HG02759 (cell line): Measurements from ENCODE around the gene TICRR.
"Not testable (repeated sequence)": the region's sequence is repeated elsewhere in the genome, so short reads cannot be mapped to it uniquely, and the experiment has no call there.

ENCODE experiments used
- ATAC-seq: cut with Tn5 transposase; IDR thresholded peaks from one replicate; pipeline ENCODE4 v1.9.1; 2021; ENCODE audit warnings: mild to moderate bottlenecking, moderate library complexity; ENCODE audit not compliant: unreplicated experiment

The TICRR gene

GRCh38 chr15:89575146-89575655 is at the start of gene TICRR:
TICRR (plus strand) TSS chr15:89575469; CDS start chr15:89575587, 118 bp downstream.
- peak; percentile 94 for ATAC-seq

GRCh38 chr15:89526181-89526580 is 49.1 kb upstream of the TICRR start:
- no peak for ATAC-seq

GRCh38 chr15:89526601-89527441 is 48.4 kb upstream of the TICRR start:
- no peak for ATAC-seq

DNA sequence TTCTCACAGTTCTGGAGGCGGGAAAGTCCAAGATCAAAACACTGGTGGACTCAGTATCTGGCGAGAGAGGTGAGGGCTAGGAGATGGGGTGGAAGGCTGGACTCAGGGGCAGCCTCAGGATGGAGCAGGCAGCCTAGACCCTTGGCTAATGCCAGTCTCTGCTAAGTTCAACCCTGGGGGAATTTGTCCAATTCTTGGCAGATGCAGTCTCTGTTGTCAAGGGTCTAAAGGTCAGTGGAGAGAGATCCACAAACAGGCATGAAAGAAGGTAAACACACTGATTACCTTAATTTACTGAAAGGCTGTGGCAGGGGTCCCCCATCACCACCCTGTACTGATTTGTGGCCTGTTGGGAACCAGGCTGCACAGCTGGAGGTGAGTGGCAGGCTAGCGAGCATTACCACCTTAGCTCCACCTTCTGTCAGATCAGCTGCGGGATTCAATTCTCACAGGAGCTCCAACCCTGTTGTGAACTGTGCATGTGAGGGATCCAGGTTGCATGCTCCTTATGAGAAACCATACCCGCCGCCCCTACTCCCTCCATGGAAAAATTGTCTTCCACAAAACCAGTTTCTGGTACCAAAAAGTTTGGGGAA is 46.4 kb upstream of the TICRR start:
- no peak for ATAC-seq

GRCh38 chr15:89530976-89531375 is 44.3 kb upstream of the TICRR start:
- ATAC-seq: no peak

DNA sequence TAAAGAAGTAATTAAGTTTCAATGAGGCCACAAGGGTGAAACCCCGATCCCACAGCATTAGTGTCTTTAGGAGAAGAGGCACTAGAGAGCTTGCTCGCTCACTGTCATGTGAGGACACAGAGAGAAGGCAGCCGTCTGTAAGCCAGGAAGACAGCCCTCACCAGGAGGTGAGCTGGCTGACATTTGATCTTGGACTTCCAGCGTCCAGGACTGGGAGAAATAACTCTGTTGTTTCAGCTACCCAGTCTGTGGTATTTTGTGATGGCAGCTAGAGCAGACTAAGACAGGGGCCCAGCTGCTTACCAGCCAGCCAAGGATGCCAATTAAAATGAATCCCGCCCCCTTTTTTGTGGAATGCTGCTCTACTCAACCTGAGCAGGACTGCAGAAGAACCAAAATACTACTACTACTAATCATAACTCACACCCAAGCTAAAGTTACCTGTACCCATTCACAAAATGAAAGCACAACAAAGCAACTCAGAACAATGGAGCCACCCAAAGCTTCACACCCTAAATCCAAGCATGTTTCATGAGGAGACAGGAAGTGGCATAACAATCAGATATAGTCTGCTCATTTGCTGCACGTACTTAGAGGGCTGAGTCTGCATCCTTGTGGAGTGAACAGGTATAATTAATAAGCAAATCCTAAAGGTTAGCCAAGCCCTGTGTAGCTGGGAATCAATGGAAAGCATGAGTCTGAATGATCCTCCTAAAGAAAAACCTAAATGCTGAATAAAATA is 43.3 kb upstream of the TICRR start:
- ATAC-seq: no peak

- ATAC-seq: no peak
Observed at GRCh38 chr15:89533861-89534544, 41.3 kb upstream of the TICRR start.

GRCh38 chr15:89539027-89539426 is 36.2 kb upstream of the TICRR start:
- ATAC-seq: no peak

DNA sequence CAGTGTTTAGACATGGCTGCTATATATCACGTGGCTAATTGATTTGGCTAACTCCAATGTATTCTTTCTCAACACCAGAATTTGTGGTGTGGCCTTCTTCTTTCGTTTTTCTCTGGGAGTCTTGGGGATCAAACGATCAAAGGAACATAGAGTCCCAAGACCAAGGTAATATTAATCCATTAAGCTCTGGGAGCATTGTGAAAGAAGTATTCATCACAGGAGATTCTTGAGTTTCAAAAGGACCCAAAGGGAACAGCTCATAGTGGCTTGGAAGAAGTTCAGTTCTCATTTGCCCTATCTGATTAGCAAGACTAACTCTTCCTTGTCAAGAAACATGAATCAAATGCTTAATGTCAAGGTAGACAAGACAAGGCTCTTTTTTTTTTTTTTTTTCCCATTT is 32.9 kb upstream of the TICRR start:
- ATAC-seq: no peak

DNA sequence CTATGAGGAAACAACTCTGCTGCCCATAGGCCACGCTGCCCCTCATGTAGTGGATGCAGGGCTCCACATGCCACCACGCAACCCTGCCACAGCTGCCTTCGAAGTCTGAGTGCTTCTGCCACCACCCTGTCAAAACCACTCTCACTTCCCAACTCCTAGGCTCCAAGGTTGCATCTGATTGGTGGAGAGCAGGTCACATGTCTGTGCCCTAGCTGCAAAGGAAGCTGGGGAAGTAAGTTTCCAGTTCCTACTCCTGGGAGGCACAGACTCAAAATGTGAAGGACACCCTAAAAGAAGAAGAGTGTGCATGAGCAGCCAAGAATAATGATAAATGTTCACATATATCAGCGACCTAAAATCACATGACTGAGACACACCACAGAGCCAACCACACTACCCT is 31.9 kb upstream of the TICRR start:
- ATAC-seq: no peak

DNA sequence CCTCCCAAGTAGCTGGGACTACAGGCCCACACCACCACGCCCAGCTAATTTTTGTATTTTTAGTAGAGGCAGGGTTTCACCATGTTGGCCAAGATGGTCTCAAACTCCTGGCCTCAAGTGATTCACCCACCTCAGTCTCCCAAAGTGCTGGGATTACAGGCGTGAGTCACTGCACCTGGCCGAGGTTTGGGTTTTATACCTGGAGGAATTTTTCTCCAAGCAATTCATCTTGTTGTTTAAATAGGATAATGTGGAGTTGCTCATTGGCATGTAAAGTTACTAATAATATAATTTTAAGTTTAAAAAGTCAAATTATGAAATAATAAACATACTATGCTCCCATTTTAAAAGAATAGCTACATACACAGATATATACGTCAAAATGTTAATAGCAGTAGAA is 26.1 kb upstream of the TICRR start:
- ATAC-seq: not testable (repeated sequence)

DNA sequence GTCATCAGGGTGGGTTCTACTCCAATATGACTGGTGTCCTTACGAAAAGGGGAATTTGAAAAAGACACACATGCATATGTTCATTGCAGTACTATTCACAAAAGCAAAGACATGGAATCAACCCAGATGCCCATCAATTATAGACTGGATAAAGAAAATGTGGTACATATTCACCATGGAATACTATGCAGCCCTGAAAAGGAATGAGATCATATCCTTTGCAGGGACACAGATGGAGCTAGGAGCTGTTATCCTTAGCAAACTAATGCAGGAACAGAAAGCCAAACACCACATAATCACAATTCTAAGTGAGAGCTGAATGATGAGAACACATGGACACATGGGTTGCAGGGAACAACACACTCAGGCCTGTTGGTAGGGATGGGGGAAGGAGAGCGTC is 24.8 kb upstream of the TICRR start:
- no peak for ATAC-seq

DNA sequence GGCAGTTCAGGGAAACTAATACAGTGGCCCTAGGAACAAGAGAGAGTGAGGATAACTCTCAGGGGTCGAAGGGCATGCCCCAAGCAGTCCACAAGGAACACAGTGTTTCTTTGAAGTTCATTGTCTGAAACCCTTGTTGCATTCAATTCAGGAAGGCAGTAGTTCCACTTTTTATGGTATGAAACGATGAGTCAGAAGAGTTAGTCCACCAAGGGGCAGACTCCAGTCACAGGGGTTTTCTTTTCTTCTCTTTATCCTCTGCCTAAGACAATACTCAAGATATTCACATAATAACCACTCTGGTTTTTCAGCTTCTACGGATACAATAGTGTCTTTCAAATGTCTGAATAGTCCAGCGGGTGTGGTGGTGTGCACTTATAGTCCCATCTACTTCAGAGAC is 23.7 kb upstream of the TICRR start:
- peak; percentile 81 for ATAC-seq

DNA sequence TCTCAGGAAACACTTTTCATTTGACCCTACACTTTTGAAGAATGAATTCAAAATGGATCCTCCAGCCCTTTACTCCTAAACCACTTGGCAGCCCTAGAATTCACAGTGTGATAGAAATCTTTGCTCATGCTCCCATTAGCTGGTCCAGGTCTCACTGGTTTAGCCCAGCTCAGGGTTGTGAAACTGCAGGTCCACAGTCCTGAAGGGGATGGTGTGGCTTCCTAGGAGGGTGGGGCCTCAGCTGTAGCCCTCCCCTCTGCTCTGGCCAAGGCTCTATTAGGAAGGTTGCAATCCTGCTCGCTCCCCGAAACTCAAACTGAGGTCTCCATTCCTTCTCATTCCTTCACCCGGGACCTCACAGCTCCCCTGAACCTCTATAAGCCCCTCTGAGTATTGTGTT is 21.6 kb upstream of the TICRR start:
- no peak for ATAC-seq

GRCh38 chr15:89554247-89554646 is 21.0 kb upstream of the TICRR start:
- no peak for ATAC-seq

DNA sequence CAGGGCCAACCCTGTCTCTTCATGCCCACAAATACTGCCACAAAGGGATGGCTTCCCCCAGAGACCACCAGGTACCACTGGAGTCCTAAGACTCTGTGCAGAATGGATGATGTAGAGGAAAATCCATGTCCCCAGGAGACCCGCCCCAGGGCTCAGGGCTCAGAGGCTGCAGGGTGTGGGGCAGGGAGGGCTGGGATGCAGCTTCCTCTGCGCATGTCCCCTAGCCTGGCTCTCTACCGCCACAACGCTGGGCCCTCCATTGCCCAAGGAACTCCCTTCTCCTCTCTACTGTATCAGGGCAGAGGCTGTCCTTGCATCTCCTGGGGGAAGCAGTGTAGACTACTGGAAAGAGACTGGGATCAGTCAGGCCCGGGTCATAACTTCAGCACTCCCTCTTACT is 19.5 kb upstream of the TICRR start:
- no peak for ATAC-seq

DNA sequence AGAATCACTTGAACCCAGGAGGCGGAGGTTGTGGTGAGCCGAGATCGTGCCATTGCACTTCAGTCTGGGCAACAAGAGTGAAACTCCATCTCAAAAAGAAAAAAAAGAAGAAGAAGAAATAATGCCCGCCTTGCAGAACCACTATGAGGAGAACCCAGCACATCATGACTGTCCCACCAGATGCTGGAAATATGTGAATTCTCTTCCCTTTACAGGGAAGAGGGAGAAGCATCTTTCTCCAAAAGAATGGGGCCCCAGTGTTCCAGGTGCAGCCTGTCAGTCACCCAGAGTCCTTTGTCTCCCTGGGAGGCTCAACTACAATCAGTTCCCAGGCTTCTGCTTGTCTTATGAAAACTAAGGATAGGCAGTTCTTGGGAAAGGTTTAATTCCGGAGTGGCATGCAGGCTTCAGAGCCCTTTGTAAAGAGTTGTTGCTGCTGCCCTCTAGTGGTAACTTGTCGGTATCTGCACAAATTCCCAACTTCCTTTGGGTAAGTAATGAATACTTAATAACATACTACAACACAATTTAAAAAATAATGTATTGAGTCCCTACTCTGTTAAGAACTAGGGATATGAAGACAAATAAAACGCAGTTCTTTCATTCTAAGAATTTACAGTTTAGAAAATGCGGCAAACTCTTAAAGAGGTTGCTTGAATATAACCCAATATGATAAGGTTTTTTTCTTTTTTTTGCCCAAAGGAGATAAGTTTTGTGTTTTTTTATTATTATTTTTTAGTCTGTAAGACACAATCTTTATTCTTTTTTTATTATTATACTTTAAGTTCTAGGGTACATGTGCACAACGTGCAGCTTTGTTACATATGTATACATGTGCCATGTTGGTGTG is 18.6 kb upstream of the TICRR start:
- no peak for ATAC-seq

DNA sequence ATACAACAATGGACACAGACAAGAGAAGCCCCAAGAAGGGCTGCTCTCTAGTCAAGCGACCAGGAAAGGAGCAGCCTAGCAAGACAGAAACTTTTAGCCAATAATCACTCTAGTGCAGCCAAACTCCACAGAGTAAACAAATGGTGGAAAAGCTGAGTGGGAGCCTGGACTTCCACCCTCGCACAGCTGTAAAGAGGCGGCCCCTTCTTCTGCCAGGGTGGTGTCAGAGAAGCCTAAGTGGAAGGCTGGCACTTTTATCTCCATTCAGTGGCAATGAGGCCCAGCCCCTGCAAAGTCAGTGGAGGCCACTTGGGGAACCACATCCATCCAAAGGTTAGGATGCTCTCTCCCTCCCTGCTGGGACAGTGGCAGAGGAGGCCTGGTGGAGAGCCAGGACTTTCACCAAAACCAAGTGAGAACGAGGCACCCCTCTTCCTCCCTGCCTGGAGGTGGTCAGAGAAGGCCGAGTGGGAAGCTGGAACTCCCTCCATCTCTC is 15.5 kb upstream of the TICRR start:
- no peak for ATAC-seq

GRCh38 chr15:89566181-89566580 is 9.1 kb upstream of the TICRR start:
- ATAC-seq: no peak
